Measurements from ENCODE around the gene FAM124A. TPM values are rescaled to one million over a fixed set of nuclear protein-coding genes. Genes with fewer than 3 reads are reported as not detected.

Gene FAM124A
- total and polyA plus RNA-seq, 7 donors: 0.51 to 1.5 (median 0.75) TPM

DNA sequence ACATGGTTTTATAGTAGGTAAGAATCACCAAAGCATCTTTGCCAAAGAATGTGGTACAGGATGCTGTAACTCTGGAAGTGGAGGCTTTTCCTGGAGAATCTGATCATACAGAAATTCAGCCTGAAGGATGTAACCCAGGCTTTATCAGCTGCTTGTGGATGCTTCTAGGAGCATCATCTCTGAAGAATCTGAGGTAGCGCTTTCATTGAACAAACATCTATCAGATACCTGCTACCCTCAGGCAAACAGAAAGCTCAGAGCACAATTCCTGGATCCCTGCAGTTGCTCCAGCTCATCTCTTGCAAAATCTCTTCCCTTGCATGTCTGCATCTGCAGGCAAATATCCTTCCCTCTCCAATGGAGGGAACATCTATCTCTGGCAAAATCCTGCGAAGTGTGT, 9.3 kb downstream of the FAM124A start:
- Histone ChIP-seq H3K36me3 (ENCODE audit: insufficient read depth in 1 of 2, low read depth in 1 of 2) (no peaks in the 10 kb centered on the region), H3K27me3 (ENCODE audit: insufficient read depth in 3 of 3, low read length in 2 of 3) (no peaks in the 10 kb centered on the region), H3K4me3 (no peak overlapping the region), H3K9me3 (no peaks in the 10 kb centered on the region), H3K4me1 (peaks cover 15% of the 10 kb centered on the region), H3K27ac (no peak overlapping the region)
- ATAC-seq: no peak
- TF ChIP-seq, protein P1, sequence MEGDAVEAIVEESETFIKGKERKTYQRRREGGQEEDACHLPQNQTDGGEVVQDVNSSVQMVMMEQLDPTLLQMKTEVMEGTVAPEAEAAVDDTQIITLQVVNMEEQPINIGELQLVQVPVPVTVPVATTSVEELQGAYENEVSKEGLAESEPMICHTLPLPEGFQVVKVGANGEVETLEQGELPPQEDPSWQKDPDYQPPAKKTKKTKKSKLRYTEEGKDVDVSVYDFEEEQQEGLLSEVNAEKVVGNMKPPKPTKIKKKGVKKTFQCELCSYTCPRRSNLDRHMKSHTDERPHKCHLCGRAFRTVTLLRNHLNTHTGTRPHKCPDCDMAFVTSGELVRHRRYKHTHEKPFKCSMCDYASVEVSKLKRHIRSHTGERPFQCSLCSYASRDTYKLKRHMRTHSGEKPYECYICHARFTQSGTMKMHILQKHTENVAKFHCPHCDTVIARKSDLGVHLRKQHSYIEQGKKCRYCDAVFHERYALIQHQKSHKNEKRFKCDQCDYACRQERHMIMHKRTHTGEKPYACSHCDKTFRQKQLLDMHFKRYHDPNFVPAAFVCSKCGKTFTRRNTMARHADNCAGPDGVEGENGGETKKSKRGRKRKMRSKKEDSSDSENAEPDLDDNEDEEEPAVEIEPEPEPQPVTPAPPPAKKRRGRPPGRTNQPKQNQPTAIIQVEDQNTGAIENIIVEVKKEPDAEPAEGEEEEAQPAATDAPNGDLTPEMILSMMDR (IDR thresholded peaks at IDR 0.05): no peak
- intact Hi-C loops (cut with DNase I): no loop called here
- 95 to 98% (median 96%) methylated on average over 2 of the region's 2 CpGs for WGBS, 3 donors
- no peak for DNase-seq

DNA sequence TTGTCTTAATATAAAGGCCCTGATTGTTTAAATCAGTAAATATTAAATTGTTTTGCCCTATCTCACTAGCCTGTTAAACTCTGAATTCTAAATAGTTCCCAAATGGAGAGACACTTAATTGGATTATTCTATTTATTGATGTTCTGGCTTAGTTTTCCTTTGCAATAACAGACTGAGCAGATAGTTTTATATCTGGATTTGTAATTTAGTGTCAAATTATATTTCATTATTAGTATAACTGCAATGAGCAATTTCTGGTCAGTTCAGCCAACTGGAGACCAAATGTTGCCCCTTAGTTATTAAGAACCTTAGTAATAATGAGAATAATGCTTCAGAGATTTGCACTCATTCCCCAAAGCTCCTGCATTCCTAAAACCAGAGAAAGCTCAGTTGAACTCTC, 10.1 kb downstream of the FAM124A start:
- DNase-seq: no peak
- peaks cover 15% of the 10 kb centered on the region for H3K4me1 ChIP-seq
- H3K27ac ChIP-seq: no peak overlapping the region
- intact Hi-C loops (cut with DNase I): no loop called here
- no peak overlapping the region for H3K4me3 ChIP-seq
- H3K36me3 ChIP-seq (ENCODE audit: insufficient read depth in 1 of 2, low read depth in 1 of 2): no peaks in the 10 kb centered on the region
- ATAC-seq: no peak
- H3K9me3 ChIP-seq: no peaks in the 10 kb centered on the region
- TF ChIP-seq, protein P1 (IDR thresholded peaks at IDR 0.05): no peak
- no peaks in the 10 kb centered on the region for H3K27me3 ChIP-seq (ENCODE audit: insufficient read depth in 3 of 3, low read length in 2 of 3)

DNA sequence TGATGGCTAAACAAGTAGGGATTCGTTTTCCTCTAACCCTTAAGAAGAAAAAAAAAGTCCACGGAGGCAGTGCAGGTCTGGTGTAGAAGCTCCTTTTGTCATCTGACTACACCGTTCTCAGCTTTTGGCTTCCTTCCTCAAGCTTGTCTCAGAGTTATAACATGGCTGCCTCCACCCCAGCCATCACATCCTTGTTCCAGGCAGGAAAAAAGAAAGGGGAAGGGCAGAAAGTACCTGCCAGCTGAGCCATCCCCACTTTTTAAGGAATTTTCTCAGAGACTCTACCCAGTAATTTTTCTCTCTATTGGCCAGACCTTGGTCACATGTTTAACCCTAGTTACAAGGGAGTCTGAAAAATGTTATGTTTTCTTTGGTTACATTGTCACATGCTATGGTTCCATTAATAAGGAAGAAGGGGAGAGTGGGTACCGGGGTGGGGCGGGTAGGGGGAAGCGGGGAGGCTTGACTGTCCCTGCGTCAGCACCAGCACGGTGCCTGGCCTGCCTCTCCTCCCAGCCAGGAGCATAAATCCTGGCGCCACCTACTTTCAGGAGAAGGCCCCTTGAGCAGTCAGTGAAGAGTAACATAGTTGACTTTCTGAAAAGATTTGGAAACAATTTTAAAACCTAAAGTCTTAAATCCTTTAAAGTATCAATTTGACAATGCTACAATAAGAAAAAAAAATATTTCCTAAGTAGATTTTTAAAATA, 11.1 kb downstream of the FAM124A start:
- TF ChIP-seq, protein P1 (IDR thresholded peaks at IDR 0.05): no peak
- intact Hi-C loops (cut with DNase I): no loop called here
- Histone ChIP-seq H3K27me3 (ENCODE audit: insufficient read depth in 3 of 3, low read length in 2 of 3) (no peaks in the 10 kb centered on the region), H3K9me3 (no peaks in the 10 kb centered on the region), H3K36me3 (ENCODE audit: insufficient read depth in 1 of 2, low read depth in 1 of 2) (no peaks in the 10 kb centered on the region), H3K4me3 (no peak overlapping the region), H3K4me1 (peaks cover 15% of the 10 kb centered on the region), H3K27ac (no peak overlapping the region)
- ATAC-seq (no peak), DNase-seq (no peak)
- 89 to 92% (median 92%) methylated on average over 9 of the region's 9 CpGs for WGBS, 3 donors

DNA sequence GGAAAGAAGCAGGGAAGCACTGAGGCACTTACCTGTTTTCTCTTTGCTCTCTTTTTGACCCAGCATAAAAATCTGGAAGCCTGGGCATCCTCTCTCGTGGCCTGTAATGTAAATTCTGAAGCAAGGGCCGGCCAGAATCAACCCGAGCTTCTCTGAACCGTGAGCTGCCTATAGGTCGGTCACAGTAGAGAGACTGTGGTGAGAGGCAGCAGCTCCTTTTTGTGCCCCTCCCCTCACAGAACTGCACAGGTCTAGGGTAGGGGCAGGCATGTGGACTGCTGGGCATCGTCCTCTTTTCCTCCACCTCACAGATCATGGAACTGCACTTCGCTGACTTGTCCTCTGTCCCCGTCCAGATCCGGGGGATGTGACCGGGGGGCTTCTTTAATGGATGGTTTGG, 12.5 kb downstream of the FAM124A start:
- Histone ChIP-seq H3K36me3 (ENCODE audit: insufficient read depth in 1 of 2, low read depth in 1 of 2) (no peaks in the 10 kb centered on the region), H3K4me1 (peaks cover 8% of the 10 kb centered on the region), H3K9me3 (no peaks in the 10 kb centered on the region), H3K27me3 (ENCODE audit: insufficient read depth in 3 of 3, low read length in 2 of 3) (no peaks in the 10 kb centered on the region), H3K4me3 (no peak overlapping the region), H3K27ac (no peak overlapping the region)
- DNase-seq (no peak), ATAC-seq (no peak)
- 84 to 88% (median 87%) methylated on average over 10 of the region's 10 CpGs for WGBS, 3 donors
- TF ChIP-seq, protein P1 (IDR thresholded peaks at IDR 0.05): no peak
- intact Hi-C loops (cut with DNase I): no loop called here

DNA sequence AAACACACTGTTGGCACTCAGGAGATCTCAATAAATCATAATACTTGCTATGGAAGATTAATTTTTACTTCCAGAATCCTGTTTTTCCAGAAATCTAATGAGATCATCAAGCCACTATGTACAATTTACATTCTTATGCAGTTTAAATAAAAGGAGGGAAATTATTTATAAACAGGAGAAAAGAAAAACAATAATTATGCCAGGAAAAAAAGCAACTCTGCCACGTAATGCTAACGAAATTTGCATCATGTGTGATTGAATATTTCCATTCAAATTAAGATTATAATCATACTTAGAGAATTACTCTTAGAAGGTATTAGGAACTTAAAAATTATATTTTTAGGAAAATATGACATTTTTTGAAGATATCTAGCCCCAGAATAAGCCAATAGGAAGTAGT, 13.0 kb downstream of the FAM124A start:
- TF ChIP-seq, protein P1 (IDR thresholded peaks at IDR 0.05): no peak
- no peaks in the 10 kb centered on the region for H3K27me3 ChIP-seq (ENCODE audit: insufficient read depth in 3 of 3, low read length in 2 of 3)
- 92 to 99% (median 96%) methylated on average over 2 of the region's 2 CpGs for WGBS, 3 donors
- no peak for ATAC-seq
- no peaks in the 10 kb centered on the region for H3K9me3 ChIP-seq
- H3K36me3 ChIP-seq (ENCODE audit: insufficient read depth in 1 of 2, low read depth in 1 of 2): no peaks in the 10 kb centered on the region
- intact Hi-C loops (cut with DNase I): no loop called here
- H3K27ac ChIP-seq: no peak overlapping the region
- DNase-seq: no peak
- H3K4me1 ChIP-seq: peaks cover 3% of the 10 kb centered on the region
- no peak overlapping the region for H3K4me3 ChIP-seq

Measured in psoas muscle (tissue), 8 donors.